Tibial artery (tissue), 4 donors: ENCODE measurements around the gene FOS.

Source experiments
- DNase-seq, 2 donors: peaks; one replicate each; pipeline ENCODE4 v3.0.0-alpha.2; 2019
- H3K27ac ChIP-seq, 2 donors: fragments of 200-600 bp; sonication (generic) in 1 of 2; 1 replicate in 1 of 2; 2 replicates in 1 of 2; pipeline ENCODE4 v1.5.1; 2018 to 2019; ENCODE audit warnings: mild to moderate bottlenecking in 1 of 2
- H3K27me3 ChIP-seq, 2 donors: fragments of 200-600 bp; sonication (generic) in 1 of 2; one replicate each; pipeline versions ENCODE4 v1.5.1 to v1.6.0; 2016 to 2019
- H3K36me3 ChIP-seq, 3 donors: fragments of 200-600 bp; sonication (generic) in 2 of 3; one replicate each; pipeline ENCODE4 v1.5.1; 2016 to 2019; ENCODE audit warnings: mild to moderate bottlenecking in 2 of 3
- H3K4me1 ChIP-seq, 4 donors: fragments of 200-600 bp; sonication (generic) in 2 of 4; 1 replicate in 3 of 4; 2 replicates in 1 of 4; pipeline ENCODE4 v1.5.1; 2016 to 2019
- H3K4me3 ChIP-seq, 2 donors: fragments of 200-600 bp; sonication (generic) in 1 of 2; 1 replicate in 1 of 2; 2 replicates in 1 of 2; pipeline ENCODE4 v1.5.1; 2018 to 2019; ENCODE audit warnings: mild to moderate bottlenecking in 2 of 2
- H3K9me3 ChIP-seq, 3 donors: fragments of 200-600 bp; sonication (generic) in 1 of 3; one replicate each; pipeline ENCODE4 v1.5.1; 2016 to 2019
- CTCF ChIP-seq, 2 experiments: fragments of 200-600 bp in 1 of 2; fragments of 450-650 bp in 1 of 2; IDR thresholded peaks; one replicate each; pipeline ENCODE4 v1.5.1; 2017 to 2019; ENCODE audit warnings: antibody characterized with exemption in 2 of 2, mild to moderate bottlenecking in 1 of 2, moderate library complexity in 1 of 2
- intact Hi-C: fragments of 100-400 bp; cut with DNase I; formaldehyde crosslinking; loops from one replicate; pipeline ENCODE4 v1.15.0; 2023; ENCODE audit warnings: low total_unique reads

The FOS gene

DNA sequence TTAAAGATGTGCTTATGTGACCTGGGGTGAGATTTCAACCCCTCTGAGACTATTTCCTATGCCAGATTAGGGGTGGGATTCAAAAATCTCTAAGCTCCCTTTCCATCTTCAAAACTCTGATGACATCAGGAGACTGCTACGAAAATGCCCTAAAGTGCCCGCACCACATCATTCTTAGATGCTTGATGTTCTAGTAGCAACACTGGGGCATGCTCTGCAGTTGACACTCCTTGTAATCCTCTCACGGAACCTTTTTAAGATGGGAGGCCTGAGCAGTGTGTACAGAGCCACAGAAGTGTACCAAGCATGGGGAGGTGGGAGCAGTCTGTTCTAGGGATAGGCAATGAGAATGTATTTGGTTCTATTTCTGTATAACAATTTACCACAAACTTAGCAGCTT, 12.2 kb downstream of the FOS start:
- intact Hi-C loops = no loop called here
- no peak overlapping the region for H3K4me3 ChIP-seq
- no peaks in the 10 kb centered on the region for H3K36me3 ChIP-seq
- H3K27ac ChIP-seq = no peak overlapping the region
- peak in 1 of 2 donors; percentile 5 for DNase-seq
- peaks cover 0 to 23% (median 10%) of the 10 kb centered on the region in 4 donors for H3K4me1 ChIP-seq
- no peaks in the 10 kb centered on the region for H3K9me3 ChIP-seq
- no peaks in the 10 kb centered on the region for H3K27me3 ChIP-seq
- TF ChIP-seq CTCF (IDR thresholded peaks at IDR 0.05) = no peak

GRCh38 chr14:75291331-75291730, 12.7 kb downstream of the FOS start:
- Histone ChIP-seq H3K4me1 (peaks cover 0 to 25% (median 11%) of the 10 kb centered on the region in 4 donors), H3K4me3 (no peak overlapping the region), H3K27me3 (no peaks in the 10 kb centered on the region), H3K36me3 (no peaks in the 10 kb centered on the region), H3K9me3 (no peaks in the 10 kb centered on the region), H3K27ac (no peak overlapping the region)
- peak in 1 of 2 donors; percentile 51 for DNase-seq
- no peak for TF ChIP-seq CTCF (IDR thresholded peaks at IDR 0.05)
- intact Hi-C loops = no loop called here

GRCh38 chr14:75292101-75292563, 13.5 kb downstream of the FOS start:
- H3K9me3 ChIP-seq = no peaks in the 10 kb centered on the region
- peaks cover 0 to 26% (median 13%) of the 10 kb centered on the region in 4 donors for H3K4me1 ChIP-seq
- no peak for TF ChIP-seq CTCF (IDR thresholded peaks at IDR 0.05)
- H3K4me3 ChIP-seq = no peak overlapping the region
- H3K27me3 ChIP-seq = no peaks in the 10 kb centered on the region
- no peak overlapping the region for H3K27ac ChIP-seq
- peak in 1 of 2 donors; percentile 60 for DNase-seq
- H3K36me3 ChIP-seq = no peaks in the 10 kb centered on the region
- intact Hi-C loops = no loop called here

DNA sequence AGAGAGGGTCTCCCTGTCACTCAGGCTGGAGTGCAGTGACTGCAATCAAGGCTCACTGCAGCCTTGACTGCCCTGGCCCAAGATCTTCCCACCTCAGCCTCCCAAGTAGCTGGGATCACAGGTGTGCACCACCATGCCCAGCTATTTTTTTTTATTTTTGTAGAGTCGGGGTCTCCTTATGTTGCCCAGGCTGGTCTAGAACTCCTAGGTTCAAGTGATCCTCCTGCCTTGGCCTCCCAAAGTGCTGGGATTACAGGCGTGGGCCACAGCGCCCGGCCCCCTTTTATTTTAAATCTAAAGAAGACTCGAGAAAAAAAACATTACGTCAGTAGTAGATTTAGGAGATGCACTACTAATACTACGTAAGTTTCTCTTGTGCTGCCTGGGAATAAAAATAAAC, 14.3 kb downstream of the FOS start:
- intact Hi-C loops = no loop called here
- Histone ChIP-seq H3K4me1 (peaks cover 0 to 20% (median 13%) of the 10 kb centered on the region in 4 donors), H3K4me3 (no peak overlapping the region), H3K9me3 (no peaks in the 10 kb centered on the region), H3K27me3 (no peaks in the 10 kb centered on the region), H3K36me3 (no peaks in the 10 kb centered on the region), H3K27ac (peak overlapping the region in 1 of 2 donors; percentile 92)
- TF ChIP-seq CTCF (IDR thresholded peaks at IDR 0.05) = no peak
- DNase-seq = peak; percentile 27 to 53

GRCh38 chr14:75293920-75294648, 15.5 kb downstream of the FOS start:
- no peaks in the 10 kb centered on the region for H3K27me3 ChIP-seq
- DNase-seq = peak; percentile 94 to 99
- H3K4me1 ChIP-seq = peaks cover 0 to 25% (median 12%) of the 10 kb centered on the region in 4 donors
- H3K36me3 ChIP-seq = no peaks in the 10 kb centered on the region
- TF ChIP-seq CTCF (IDR thresholded peaks at IDR 0.05) = no peak
- peak overlapping the region; percentile 92 for H3K27ac ChIP-seq
- intact Hi-C loops = no loop called here
- no peaks in the 10 kb centered on the region for H3K9me3 ChIP-seq
- peak overlapping the region; percentile 53 to 61 for H3K4me3 ChIP-seq
